Forelimb muscle (tissue), 1 donor: ENCODE data around the gene TMBIM1. TPM values are rescaled to one million over a fixed set of nuclear protein-coding genes. Genes with fewer than 3 reads are reported as not detected.

ENCODE experiments used
- DNase-seq: peaks from one replicate; pipeline ENCODE4 v3.0.0-alpha.2; 2013; ENCODE audit warnings: low read depth
- polyA plus RNA-seq: library from polyadenylated mRNA; unstranded; fragments of 120-200 nt; gene quantifications from one replicate; pipeline ENCODE4 v1.2.1, GENCODE V29; 2013; ENCODE audit not compliant: insufficient read length

Gene TMBIM1
- 81.3 TPM for polyA plus RNA-seq

DNA sequence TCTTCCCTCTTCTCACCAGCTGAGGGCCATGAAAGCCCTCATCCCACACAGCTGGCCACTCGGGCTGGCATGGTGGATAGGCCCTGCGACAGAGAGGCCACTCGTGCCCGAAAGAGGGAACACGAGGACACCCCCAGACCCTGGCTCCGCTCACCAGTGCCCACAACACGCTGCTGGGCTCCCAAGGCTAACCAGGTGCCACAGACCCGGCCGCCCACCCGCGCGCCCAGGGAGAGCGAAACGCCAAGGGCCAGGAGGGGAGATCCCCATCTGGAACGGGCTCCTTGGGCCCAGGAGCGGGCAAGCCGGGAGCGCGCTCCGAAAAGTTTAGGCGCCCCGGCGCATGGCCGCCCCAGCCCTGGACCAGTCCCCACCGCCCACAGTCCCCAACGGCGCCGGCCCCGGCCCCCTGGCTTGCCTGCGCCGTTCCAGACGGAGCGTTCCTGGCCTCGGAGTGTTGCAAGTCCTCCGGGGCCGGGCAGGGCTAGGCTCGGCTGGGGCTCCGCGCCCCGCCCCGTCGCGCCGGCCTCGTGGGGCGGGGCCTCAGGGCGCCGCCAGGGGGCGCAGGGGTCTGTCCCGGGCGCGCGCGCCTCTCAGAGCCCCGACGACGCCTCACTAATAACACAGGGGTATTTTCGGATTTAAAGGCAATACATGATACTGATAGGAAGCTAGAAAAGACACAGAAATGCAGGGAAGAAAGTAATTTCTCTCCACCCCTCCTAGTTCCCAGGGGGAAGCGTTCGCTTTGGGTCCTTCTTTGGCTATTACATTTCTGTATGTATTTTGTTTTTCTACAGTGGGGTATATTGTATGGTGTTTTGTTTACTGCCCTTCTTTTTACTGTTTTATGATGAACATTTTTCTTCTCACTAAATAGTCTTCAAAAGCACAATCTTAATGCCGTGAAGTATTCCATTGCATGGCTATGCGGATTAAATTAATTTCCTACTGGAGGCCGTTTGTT lies at the start of gene TMBIM1:
TSS of gene TMBIM1 (minus strand) at position 456 of the 967 bp plus-strand sequence. CDS start 10,362 bp downstream, outside the sequence.
- no peak for DNase-seq

DNA sequence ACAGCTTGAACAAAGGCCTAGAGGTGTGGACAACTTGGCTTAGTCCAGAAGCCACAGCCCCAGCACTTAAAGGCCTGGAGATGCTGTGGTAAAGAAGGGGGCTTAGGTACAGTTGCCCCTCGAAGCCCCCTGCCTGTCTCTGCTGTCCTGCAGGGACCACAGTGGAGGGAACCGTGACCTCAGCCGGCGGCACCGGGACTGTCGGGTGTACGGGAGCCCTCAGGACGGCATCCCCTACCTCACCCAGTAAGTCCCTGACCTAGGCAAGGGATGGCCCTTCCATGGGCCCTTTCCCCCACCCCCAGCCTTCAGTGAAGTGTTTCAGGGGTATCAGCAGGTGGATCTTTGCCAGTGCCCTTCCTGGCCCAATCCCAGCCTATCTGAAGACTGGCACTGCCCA lies 49.1 kb upstream of the TMBIM1 start:
- no peak for DNase-seq

DNA sequence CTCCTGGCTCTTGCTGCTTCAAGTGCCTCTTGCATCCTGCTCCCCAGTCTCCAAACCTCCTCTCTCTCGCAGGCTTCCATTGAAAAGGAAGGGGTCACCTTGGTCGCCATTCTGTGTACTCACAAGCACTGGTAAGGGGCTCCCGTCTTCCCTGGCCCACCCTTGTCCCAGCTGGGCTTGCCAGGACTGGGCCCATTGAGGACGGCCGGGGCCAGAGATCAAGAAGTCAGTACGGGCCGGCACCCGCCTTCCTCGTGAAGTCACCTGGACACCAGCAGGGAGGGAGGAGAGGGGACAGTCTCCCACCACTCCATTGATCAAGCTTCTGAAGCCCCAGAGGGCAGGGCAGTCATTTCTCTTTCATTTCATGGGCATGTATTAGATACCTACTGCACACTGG lies 48.4 kb upstream of the TMBIM1 start:
- no peak for DNase-seq

DNA sequence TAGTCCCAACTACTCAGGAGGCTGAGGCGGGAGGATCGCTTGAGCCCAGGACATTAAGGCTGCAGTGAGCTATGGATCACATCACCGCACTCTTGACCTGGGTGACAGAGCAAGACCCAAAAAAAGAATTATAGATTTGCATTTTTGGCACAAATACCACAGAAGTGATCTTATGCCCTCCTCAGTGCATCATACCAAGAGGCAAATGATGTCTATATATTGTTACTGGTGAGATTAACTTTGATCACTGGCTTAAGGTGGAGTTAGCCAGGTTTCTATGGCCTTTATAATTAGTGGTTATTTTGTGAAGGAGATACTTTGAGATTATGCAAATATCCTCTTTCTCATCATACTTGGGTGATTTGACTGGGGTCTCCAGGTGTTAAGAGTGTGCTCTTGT lies 42.2 kb upstream of the TMBIM1 start:
- no peak for DNase-seq

DNA sequence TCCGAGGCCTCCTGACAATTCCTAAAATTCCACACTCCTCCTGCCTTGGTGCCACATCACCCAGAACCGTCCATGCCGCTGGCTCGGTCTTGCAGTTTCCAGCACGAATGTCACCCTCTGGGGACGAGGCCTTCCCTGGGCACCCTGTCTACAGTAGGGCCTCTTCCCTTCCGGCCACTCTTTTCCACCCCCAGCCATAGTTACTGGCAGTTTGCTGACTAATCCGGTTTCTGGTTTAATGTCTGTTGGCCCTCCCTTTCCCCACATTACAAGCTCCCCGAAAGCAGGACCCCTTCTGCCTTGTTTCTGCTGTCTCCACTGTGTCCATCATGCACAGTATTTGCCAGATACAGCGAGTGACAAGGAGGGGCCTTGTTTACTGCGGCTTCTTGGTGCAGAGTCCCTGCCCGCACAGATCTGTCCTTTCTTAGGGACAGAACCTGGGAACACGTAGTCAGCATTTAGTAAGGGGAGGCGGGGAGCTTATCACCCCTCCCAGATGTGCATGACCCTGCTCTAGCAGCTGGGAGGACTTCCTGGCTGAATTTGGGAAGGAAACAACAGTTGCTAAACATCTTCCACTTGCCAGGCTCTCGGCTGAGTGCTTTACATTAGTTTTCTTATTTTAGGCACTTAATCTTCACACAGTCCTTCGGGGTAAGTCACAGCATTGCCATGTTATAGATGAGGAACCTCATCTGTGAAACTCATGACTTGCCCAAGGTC lies 40.8 kb upstream of the TMBIM1 start:
- DNase-seq, result no peak

- no peak for DNase-seq
Observed at GRCh38 chr2:218332288-218332687, 40.0 kb upstream of the TMBIM1 start.

GRCh38 chr2:218331745-218332144 lies 39.4 kb upstream of the TMBIM1 start:
- no peak for DNase-seq

- DNase-seq, result no peak
Observed at GRCh38 chr2:218329826-218330593, 37.7 kb upstream of the TMBIM1 start.

- DNase-seq, result no peak
Observed at GRCh38 chr2:218329027-218329825, 36.9 kb upstream of the TMBIM1 start.

DNA sequence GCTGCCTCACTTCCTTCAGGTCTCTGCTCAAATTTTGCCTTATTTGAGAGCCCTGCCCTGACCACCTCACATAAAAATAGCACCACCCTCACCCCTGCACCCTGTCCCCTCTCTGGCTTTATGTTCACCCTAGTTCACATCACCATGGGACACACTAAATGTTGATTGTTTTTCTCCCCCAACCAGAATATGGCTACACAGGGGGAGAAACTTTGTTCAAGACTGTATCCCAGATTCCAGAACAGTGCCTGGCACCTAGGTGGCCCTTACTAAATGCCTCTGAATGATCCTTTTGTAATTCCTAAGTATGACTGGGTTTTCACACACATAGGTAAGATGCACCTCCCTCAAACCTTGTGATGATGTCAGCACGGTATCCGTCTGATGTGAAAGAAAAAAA lies 36.0 kb upstream of the TMBIM1 start:
- no peak for DNase-seq

- DNase-seq, result no peak
Observed at GRCh38 chr2:218327451-218328210, 35.3 kb upstream of the TMBIM1 start.

GRCh38 chr2:218326315-218326714 lies 34.0 kb upstream of the TMBIM1 start:
- DNase-seq, result no peak

- DNase-seq, result no peak
Observed at GRCh38 chr2:218325566-218326160, 33.4 kb upstream of the TMBIM1 start.

- DNase-seq, result no peak
Observed at GRCh38 chr2:218323526-218324472, 31.5 kb upstream of the TMBIM1 start.

GRCh38 chr2:218322768-218323525 lies 30.6 kb upstream of the TMBIM1 start:
- DNase-seq, result no peak

- no peak for DNase-seq
Observed at GRCh38 chr2:218320704-218321336, 28.5 kb upstream of the TMBIM1 start.

DNA sequence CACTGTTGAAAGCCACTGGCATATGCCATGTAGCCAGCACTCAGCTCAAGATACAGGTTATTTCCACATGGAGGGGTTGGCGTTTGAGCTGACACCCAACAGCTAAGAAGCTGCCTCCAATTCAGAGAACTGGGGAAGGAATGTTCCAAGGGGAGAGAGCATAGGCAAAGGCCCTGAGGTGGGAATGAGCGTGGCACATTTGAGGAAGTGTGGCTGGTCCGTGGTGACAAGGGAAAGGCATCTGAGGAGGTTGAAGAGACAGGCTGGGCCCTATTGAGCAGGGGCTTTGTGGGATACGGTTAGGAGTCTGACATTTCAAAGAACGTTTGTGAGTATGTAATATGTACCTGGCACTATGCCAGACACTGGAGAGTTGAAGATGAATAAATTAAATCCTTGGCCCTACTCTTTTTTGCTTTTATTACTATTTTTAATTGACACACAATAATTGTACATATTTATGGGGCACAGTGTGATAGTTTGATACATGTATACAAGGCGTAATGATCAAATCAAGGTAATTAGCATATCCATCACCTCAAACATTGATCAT lies 27.6 kb upstream of the TMBIM1 start:
- DNase-seq, result no peak
